SK-N-SH (cell line): ENCODE measurements around the gene ZFYVE16.

Experiments used
- CTCF ChIP-seq: fragments of 200-600 bp; sonication (generic); IDR thresholded peaks from 2 replicates; pipeline ENCODE4 v1.6.1; 2017; ENCODE audit warnings: antibody characterized with exemption, mild to moderate bottlenecking, moderate library complexity
- FOSL2 ChIP-seq: IDR thresholded peaks from 2 replicates; pipeline ENCODE4 v1.4.0; 2012; ENCODE audit warnings: low read depth, mild to moderate bottlenecking, moderate library complexity, borderline replicate concordance
- NFIC ChIP-seq: IDR thresholded peaks from 2 replicates; pipeline ENCODE4 v1.4.0; 2012; ENCODE audit warnings: borderline replicate concordance
- RAD21 ChIP-seq: IDR thresholded peaks from 2 replicates; pipeline ENCODE4 v1.6.1; 2012; ENCODE audit warnings: mild to moderate bottlenecking, low read length
- YY1 ChIP-seq: IDR thresholded peaks from 2 replicates; pipeline ENCODE4 v1.4.0; 2012; ENCODE audit warnings: low read depth, mild to moderate bottlenecking

DNA sequence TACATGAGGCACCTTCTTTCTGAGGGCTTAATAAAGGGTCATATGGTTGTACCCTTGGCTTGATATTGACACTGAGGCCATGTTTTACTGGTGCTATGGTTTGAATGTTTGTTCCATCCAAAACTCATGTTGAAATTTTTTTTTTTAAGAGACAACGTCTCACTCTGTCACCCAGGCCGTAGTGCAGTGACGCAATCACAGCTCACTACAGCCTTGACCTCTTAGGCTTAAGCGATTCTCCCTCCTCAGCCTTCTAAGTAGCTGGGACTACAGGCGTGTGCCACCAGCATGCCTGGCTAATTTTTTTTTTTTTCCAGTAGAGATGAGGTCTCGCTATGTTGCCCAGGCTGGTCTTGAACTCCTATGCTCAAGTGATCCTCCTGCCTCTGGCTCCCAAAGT is 101.0 kb downstream of the ZFYVE16 start:
- no peak for TF ChIP-seq FOSL2
- TF ChIP-seq NFIC: no peak
- TF ChIP-seq CTCF: no peak
- TF ChIP-seq YY1: no peak
- TF ChIP-seq RAD21: no peak
